ENCODE results near the gene FOXP1.

DNA sequence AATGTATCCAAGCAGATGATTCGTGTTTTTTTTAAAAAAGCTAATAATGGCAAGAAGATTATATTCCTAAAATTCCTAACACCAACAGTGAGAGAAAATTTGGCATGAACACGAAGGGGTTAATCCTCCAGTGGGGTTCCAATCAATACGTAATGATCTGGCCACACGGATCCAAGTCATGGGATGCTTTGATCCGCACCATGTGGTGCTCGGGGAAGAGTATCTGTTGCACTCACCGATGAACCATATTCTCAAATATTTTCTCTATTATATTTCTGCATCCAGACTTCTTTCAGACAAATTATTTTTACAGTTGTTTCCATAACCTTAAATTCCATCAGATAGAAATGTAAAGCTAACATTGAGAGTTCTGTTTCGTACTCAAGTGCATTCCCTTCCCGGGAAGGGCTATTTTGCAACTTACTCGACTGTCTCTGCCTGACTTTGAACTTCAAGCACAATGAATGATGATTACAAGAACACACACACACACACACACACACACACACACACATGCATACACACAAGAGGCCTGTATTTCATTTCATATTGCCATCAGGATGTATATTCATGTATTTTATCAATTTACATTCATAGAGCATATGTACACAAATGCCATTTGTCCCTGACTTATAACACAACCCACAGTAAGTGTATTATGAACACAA, 567.2 kb downstream of the FOXP1 start:
- no peak for TF ChIP-seq POLR2A (IDR thresholded peaks at IDR 0.05)
- TF ChIP-seq POLR2AphosphoS5 (IDR thresholded peaks at IDR 0.05; ENCODE audit: insufficient read depth in 1 of 2, low read depth in 1 of 2): no peak
- TF ChIP-seq, protein P1, sequence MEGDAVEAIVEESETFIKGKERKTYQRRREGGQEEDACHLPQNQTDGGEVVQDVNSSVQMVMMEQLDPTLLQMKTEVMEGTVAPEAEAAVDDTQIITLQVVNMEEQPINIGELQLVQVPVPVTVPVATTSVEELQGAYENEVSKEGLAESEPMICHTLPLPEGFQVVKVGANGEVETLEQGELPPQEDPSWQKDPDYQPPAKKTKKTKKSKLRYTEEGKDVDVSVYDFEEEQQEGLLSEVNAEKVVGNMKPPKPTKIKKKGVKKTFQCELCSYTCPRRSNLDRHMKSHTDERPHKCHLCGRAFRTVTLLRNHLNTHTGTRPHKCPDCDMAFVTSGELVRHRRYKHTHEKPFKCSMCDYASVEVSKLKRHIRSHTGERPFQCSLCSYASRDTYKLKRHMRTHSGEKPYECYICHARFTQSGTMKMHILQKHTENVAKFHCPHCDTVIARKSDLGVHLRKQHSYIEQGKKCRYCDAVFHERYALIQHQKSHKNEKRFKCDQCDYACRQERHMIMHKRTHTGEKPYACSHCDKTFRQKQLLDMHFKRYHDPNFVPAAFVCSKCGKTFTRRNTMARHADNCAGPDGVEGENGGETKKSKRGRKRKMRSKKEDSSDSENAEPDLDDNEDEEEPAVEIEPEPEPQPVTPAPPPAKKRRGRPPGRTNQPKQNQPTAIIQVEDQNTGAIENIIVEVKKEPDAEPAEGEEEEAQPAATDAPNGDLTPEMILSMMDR (IDR thresholded peaks at IDR 0.05): no peak
